Measurements from ENCODE around the gene STAG1. TPM values are rescaled to one million over a fixed set of nuclear protein-coding genes. Genes with fewer than 3 reads are reported as not detected.

The STAG1 gene
- total and polyA plus RNA-seq, 9 of the 15 experiments (the other 6 are each of a cell fraction or from before 2014, with no cell fraction given) = 2.7 to 17.7 (median 8.8) TPM

DNA sequence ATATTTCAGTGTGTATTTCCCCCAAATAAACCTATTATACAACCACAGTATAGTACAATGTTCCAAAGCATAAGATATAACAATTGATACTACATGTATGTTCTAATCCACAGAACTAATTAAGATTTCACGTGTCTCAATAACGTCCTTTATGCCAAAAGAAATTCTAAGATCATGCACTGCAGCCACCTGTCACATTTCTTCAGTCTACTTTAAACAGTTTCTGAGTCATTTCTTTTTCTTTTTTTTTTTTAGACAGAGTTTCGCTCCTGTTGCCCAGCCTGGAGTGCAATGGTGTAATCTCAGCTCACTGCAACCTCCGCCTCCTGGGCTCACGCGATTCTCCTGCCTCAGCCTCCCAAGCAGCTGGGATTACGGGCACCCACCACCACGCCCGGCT is 190.2 kb downstream of the STAG1 start:
- H3K27me3 ChIP-seq (ENCODE audit: control insufficient read depth in 2 of 2, insufficient read depth in 2 of 2, low read length in 2 of 2) = no peaks in the 10 kb centered on the region
- BruUV-seq (replicated peaks) = no TSS peak
- no peak overlapping the region for H3K27ac ChIP-seq (ENCODE audit: extremely low read depth, low read depth, low read length)
- no peak overlapping the region for H3K9ac ChIP-seq (ENCODE audit: insufficient read depth in 1 of 2, low read depth in 2 of 2, low read length in 2 of 2)
- intact Hi-C loops (cut with micrococcal nuclease) = no loop called here
- no peaks in the 10 kb centered on the region for H3K79me2 ChIP-seq (ENCODE audit: control insufficient read depth, insufficient read depth, low read length)
- no peaks in the 10 kb centered on the region for H3K9me1 ChIP-seq (ENCODE audit: control insufficient read depth, insufficient read depth, low read length)
- H2AFZ ChIP-seq (ENCODE audit: low read depth, low read length) = no peak overlapping the region
- DNase-seq (ENCODE audit: extremely low read depth in 1 of 4, low spot score in 3 of 4) (no peak), ATAC-seq (no peak), FAIRE-seq (no peak)
- no peak overlapping the region for H3K4me3 ChIP-seq
- no peaks in the 10 kb centered on the region; a peak in 1 of 5 replicates for H3K4me1 ChIP-seq (replicated peaks in 1 of 2; ENCODE audit: control insufficient read depth in 2 of 2, insufficient read depth in 2 of 2, low read length in 2 of 2)
- 83% methylated on average over 4 of the region's 9 CpGs for WGBS (ENCODE audit: insufficient coverage, low coverage, missing lambda C conversion rate)
- H3K36me3 ChIP-seq (ENCODE audit: control insufficient read depth, insufficient read depth, low read length) = no peaks in the 10 kb centered on the region
- POLR2A ChIA-PET = no interaction called here
- H3K9me3 ChIP-seq (replicated peaks; ENCODE audit: control insufficient read depth, insufficient read depth, low read depth, low read length) = no peaks in the 10 kb centered on the region
- no peak overlapping the region for H3K4me2 ChIP-seq (ENCODE audit: insufficient read depth, low read length)
- in situ Hi-C loops (cut with MboI) = no loop called here
- CTCF ChIA-PET (ENCODE audit: low intra/inter-chr PET ratio) = no interaction called here
- no peaks in the 10 kb centered on the region for H4K20me1 ChIP-seq (replicated peaks; ENCODE audit: control insufficient read depth, insufficient read depth, low read length)
- TF ChIP-seq, protein P1, sequence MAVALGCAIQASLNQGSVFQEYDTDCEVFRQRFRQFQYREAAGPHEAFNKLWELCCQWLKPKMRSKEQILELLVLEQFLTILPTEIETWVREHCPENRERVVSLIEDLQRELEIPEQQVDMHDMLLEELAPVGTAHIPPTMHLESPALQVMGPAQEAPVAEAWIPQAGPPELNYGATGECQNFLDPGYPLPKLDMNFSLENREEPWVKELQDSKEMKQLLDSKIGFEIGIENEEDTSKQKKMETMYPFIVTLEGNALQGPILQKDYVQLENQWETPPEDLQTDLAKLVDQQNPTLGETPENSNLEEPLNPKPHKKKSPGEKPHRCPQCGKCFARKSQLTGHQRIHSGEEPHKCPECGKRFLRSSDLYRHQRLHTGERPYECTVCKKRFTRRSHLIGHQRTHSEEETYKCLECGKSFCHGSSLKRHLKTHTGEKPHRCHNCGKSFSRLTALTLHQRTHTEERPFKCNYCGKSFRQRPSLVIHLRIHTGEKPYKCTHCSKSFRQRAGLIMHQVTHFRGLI (CRISPR knock-in tag; IDR thresholded peaks at IDR 0.05) = no peak
- TF ChIP-seq, protein P2, sequence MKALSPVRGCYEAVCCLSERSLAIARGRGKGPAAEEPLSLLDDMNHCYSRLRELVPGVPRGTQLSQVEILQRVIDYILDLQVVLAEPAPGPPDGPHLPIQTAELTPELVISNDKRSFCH (CRISPR knock-in tag; IDR thresholded peaks at IDR 0.05) = no peak
- TF ChIP-seq, protein P2 (tag; IDR thresholded peaks at IDR 0.05) = no peak
- no peak for TF ChIP-seq ARNT (IDR thresholded peaks at IDR 0.05)
- TF ChIP-seq ZBED1 (IDR thresholded peaks at IDR 0.05) = no peak
- TF ChIP-seq, protein P3, sequence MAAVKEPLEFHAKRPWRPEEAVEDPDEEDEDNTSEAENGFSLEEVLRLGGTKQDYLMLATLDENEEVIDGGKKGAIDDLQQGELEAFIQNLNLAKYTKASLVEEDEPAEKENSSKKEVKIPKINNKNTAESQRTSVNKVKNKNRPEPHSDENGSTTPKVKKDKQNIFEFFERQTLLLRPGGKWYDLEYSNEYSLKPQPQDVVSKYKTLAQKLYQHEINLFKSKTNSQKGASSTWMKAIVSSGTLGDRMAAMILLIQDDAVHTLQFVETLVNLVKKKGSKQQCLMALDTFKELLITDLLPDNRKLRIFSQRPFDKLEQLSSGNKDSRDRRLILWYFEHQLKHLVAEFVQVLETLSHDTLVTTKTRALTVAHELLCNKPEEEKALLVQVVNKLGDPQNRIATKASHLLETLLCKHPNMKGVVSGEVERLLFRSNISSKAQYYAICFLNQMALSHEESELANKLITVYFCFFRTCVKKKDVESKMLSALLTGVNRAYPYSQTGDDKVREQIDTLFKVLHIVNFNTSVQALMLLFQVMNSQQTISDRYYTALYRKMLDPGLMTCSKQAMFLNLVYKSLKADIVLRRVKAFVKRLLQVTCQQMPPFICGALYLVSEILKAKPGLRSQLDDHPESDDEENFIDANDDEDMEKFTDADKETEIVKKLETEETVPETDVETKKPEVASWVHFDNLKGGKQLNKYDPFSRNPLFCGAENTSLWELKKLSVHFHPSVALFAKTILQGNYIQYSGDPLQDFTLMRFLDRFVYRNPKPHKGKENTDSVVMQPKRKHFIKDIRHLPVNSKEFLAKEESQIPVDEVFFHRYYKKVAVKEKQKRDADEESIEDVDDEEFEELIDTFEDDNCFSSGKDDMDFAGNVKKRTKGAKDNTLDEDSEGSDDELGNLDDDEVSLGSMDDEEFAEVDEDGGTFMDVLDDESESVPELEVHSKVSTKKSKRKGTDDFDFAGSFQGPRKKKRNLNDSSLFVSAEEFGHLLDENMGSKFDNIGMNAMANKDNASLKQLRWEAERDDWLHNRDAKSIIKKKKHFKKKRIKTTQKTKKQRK (IDR thresholded peaks at IDR 0.05; ENCODE audit: borderline replicate concordance, low read depth, low read length) = no peak
- no peak for TF ChIP-seq ZNF717 (CRISPR knock-in tag; IDR thresholded peaks at IDR 0.05)
- TF ChIP-seq, protein P4, sequence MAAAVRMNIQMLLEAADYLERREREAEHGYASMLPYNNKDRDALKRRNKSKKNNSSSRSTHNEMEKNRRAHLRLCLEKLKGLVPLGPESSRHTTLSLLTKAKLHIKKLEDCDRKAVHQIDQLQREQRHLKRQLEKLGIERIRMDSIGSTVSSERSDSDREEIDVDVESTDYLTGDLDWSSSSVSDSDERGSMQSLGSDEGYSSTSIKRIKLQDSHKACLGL (CRISPR knock-in tag; IDR thresholded peaks at IDR 0.05; ENCODE audit: borderline replicate concordance, poor library complexity, severe bottlenecking) = no peak
- TF ChIP-seq, protein P5, sequence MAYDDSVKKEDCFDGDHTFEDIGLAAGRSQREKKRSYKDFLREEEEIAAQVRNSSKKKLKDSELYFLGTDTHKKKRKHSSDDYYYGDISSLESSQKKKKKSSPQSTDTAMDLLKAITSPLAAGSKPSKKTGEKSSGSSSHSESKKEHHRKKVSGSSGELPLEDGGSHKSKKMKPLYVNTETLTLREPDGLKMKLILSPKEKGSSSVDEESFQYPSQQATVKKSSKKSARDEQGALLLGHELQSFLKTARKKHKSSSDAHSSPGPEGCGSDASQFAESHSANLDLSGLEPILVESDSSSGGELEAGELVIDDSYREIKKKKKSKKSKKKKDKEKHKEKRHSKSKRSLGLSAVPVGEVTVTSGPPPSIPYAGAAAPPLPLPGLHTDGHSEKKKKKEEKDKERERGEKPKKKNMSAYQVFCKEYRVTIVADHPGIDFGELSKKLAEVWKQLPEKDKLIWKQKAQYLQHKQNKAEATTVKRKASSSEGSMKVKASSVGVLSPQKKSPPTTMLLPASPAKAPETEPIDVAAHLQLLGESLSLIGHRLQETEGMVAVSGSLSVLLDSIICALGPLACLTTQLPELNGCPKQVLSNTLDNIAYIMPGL (CRISPR knock-in tag; IDR thresholded peaks at IDR 0.05) = no peak

Measured in K562 (cell line).